Fibroblast of gingiva (primary cell): Measurements from ENCODE around the gene GGT6.

Source experiments
- DNase-seq: peaks from one replicate; pipeline ENCODE4 v3.0.0-alpha.2; 2011; ENCODE audit warnings: low read depth

The GGT6 gene

DNA sequence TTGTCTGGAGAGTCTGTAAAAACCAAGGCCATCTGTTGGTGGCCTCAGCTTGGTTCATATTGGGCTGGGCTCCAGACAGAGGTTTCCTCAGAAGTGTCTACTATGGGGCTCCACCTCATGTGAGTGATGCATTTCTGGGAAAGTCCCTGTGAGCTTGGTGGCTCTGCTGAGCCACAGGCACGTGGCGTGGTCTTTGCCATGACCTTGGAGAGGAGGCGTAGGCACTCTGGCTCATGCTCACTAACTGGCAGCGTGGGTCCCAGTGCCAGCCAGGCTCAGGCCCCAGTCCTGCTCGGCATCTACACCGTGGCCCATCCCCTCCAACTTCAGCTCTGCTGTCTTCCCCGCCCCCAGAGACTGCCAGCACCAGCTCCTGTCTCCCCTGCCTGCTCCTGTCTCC, 13.3 kb upstream of the GGT6 start:
- DNase-seq, result no peak

DNA sequence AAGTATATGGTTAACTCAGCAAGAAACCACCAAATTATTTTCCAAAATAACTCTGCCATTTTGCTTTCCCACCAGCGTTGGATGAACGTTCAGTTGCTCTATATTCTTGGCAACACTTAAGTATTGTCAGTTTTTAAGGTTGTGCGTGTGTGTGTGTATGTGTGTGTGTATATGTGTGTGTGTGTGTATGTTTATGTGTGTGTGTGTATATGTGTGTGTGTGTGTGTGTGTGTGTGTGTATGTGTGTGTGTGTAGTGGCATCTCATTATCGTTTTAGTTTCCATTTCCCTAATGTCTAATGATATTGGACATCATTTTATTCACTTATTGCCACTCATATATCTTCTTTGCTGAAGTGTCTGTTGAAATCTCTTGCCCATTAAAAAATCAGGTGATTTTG, 12.7 kb upstream of the GGT6 start:
- DNase-seq, result no peak

DNA sequence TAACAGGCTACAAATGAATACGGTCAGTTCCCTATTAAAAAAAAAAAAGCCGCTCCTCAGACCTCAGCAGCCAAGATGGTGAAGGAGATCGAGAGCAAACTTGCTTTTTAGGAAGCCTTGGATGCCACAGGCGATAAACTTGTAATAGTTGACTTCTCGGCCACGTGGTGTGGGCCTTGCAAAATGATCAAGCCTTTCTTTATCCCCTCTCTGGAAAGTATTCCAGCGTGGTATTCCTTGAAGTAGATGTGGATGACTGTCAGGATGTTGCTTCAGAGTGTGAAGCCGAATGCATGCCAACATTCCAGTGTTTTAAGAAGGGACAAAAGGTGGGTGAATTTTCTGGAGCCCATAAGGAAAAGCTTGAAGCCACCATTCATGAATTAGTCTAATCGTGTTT, 11.8 kb upstream of the GGT6 start:
- DNase-seq, result no peak

DNA sequence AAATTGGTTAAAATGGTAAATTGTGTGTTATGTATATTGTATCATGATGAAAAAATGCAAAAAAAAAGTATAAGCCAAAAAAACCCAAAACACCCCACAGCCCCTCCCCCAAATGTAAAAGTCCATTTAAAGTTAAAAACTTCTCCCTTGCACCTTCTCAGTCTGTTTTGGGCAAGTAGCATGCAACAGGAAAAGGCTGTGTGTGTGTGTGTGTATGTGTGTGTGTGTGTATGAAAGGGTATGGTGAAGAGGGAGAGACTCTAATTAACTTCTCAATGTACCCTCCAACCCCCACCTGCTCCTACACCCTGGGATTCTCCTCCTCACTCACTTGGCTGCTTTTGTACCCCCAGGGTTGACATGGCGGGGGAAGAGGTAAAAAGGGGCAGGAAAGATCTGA, 9.2 kb upstream of the GGT6 start:
- no peak for DNase-seq

DNA sequence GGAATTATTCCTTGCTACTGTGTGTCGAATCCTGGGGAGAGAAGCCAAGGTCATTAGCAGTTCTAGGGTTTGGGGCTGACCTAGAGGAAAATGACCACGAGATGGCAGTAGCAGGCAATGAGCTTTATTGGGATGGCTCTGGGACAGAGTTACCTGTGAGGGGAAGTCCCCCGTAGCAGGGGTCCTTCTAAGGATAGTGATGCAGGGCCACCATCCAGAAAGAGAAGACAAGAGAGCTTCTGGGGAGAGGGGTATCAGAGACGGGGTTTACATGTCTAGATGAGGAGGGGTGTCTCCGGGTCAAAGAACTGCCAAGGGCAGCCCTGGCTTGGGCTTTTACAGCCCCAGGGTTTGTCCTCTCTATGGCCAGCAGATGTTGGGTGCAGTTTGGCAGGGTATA, 6.4 kb upstream of the GGT6 start:
- peak; percentile 17 for DNase-seq

DNA sequence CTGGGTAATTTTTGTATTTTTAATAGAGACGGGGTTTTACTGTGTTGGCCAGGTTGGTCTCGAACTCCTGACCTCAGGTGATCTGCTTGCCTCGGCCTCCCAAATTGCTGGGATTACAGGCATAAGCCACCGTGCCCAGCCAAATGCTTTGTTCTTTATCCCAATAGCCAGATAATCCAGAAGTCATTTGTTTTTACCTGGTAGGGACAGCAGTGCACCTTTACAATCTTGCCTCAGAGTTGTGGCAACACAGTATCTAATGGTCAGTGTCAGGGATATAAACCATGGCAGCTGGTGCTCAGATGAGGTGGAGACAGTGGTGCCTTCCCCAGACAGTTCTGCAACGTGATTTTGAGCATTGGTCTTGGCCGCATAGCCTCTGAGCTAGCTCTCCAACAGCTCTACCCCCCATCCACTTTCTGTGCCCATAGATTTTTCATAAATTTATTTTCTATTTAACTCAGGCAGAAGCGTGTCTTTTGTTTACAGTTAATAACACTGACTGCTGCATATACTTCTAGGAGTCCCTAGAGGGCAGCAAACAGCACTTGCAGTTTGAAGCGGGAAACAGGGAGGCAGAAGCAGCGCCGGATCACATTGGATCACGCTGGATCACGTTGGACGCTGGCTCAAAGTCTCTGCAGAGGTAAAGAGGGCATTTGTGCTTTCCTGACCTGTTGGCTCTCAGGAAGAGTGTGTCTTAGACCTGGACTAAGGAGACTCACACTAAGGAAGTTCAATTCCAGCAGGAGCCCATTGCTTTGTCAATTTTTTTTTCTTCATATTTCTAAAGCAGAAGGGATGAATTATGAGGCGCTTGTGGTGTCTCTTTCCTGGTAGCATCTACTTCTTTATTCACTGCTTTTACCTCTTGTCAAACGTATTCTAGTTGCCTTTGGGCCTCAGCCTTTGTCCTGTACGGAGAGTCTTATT, 5.1 kb upstream of the GGT6 start:
- peak; percentile 62 for DNase-seq

DNA sequence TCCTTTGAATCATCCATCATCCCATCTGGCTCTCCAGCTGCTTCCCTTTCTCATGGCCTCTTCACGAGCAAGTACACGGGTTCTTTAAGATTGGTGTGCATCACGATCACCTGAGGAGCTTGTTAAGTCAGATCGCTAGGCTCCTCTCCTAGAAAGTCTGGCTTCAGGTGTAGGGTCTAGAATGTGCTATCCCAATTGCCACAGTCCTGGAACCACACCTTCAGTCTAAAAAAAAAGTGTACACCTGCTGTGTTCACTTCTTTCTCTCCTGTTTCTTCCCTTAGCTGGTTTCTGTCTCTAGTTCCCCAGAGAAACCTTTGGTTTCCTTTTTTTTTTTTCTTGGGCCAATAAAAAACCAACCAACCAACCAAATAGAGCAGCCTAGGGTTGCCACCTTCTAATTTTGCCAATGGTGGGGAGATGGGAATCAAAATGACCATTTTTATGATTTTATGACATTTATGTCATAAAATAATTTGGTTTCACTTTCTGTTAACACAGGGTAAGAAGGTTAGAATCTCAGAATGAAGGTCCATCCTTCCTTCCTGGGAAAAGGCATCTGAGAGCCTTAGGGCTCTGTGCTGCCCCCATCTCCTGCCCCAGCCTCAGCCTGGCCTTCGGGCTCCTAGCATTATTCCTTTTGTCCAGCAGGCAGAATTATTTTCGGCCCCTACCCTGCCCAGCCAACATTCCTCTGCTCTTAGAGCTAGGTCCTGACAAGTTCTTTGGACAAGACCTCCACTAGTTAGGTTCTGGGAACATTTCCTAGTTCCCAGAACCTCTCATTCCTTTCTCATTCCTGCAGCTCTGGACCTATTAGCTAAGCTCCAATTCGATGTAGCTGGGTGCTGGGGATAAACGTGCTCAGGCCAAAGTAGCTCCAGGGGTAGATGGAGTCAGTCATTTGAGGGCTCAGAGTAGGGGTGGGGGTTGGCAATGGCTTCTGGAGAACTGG, 1.9 kb upstream of the GGT6 start:
- DNase-seq, result no peak

DNA sequence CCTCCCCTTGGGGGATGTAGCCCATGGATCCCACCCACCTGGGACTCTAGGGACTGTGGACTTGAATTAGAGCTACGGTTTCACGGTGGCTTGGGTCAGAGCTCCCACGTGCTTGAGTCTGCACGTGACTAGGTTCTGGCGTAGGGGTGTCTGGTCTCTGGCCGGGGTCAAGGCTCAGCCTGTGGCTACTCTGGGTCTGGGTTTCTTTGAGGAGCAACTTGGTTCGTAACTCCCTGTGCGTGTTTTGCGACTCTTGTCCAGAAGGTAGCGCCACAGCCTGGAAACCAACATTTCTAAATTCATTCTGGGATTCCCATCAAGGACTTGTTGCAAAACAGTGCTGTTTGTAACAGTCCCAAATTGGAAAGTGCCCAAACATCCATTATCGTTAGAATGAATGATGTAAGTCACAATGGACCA, 470 bp upstream of the GGT6 start:
- DNase-seq, result peak; percentile 33

DNA sequence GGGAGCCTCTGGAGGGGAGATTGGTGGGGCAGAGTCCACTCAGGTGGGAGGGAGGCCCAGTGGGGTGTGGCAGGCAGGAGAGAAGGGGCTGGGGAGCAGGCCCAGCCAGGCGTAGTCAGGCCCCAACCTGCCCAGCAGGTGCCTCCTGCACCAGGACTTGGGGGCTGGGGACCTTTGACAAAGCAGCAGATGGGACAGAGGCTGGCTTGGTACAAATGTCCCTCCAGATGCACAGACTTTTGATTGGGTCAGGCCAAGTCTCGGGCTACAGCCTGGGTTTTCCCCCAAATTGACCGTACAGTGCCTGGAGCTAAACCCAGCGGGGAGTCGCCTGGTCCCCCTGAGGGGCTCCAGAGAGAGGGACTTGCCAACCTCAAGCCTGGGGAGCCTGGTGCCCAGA, 411 bp downstream of the GGT6 start:
- DNase-seq, result no peak

DNA sequence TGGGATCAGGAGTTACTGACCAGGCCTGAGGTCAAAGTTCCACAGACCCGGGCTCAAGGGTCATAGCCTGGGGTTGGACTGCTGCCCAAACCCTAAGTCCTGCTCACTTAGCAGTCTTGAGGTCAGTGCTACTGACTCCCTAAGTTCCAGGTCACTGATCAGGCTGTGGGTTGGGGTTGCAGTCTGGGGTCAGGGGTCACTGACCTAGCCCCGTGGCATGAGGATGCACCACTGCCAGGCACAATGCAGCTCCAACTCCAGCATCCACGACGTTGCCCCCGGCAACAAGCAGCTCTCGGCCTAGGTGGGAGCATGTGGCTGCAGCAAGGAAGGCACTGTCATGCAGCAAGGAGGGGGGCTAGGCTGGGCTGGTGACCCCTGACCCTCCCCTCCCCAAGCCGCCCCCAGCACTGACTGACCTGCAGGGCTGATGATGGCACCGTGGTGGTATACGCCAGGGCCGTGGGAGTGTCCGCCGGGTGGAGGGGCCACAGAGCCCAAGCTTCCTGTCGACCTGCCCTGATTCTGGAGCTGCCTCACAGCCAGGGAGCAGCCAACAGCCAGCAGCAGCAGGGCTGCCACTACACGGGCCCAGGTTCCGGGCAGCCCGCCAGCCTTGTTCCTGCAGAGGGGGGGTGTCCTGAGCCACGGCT, 1.1 kb downstream of the GGT6 start:
- DNase-seq, result no peak

DNA sequence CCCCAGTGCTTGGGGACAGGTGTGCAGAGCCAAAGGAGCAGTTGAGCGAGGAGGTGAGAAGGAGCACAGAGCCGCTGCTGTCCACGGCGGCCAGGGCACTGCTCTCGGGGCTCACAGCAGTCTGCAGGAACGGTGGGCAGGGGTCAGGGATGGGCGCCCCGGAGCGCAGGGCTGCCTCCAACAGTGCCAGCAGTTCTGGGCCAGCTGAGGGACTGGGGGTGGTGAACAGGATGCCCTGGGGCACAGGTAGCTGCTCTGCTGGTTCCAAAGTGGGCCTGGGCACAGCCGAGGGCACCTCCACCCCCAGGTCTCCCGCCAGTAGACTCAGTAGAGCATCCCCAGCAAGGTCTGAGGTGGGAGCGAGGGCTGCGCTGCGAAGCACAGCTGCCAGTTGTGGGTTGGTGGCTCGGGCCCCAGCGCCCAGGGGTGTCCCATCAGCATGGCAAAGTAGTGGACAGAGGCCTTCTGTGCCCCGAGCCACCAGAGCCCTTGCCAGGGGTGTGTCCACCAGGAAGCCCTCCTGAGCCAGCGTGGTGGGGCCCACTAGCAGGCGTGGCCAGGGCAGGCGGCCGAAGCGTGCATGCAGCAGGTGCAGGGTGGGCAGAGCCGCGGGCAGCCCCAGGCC, 1.9 kb downstream of the GGT6 start:
- DNase-seq, result no peak

DNA sequence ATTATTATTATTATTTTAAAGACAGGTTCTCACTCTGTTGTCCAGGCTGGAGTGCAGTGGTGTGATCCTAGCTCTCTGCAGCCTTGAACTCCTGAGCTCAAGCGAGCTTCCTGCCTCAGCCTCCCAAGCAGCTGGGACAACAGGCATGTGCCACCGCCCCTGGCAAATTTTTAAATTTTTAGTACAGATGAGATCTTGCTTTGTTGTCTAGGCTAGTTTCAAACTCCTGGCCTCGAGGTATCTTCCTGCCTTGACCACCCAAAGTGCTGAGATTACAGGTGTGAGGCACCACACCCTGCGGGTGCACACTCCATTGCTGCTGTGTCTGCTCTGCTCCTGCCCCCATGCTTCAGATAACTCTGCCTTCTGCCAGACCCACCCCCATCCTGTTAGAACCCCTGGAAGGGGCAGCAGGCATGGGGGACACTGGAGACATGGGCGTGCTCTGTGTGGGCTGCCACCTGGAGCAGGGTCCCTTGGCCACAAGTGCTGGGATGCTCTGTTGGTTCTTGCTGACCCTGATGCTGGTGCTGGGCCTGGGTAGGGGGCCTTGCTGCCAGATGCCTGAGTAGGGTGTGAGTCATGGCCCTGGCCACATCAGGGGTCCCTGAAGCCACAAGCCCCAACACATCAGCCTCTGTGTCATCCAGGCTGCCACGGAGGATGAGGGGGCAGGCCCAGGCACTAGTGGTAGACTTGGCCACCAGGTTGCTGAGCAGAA, 2.6 kb downstream of the GGT6 start:
- DNase-seq, result no peak

DNA sequence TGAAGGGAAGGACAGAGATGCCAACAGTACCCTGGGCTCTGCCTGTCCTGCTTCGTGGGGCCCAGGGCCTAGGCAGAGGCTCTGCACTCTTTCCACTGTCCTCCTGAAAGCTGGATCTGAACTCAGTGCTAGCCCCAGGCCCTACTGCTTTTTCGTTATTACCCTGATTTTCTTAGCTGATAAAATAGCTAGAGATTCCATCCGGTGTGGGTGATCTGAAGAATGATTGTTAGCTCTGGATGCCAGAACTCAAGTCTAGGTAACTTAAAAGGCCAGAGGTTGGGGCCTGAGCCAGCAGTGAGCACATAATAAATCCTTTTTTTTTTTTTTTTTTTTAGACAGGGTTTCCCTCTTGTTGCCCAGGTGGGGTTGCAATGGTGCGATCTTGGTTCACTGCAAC, 3.4 kb downstream of the GGT6 start:
- no peak for DNase-seq

DNA sequence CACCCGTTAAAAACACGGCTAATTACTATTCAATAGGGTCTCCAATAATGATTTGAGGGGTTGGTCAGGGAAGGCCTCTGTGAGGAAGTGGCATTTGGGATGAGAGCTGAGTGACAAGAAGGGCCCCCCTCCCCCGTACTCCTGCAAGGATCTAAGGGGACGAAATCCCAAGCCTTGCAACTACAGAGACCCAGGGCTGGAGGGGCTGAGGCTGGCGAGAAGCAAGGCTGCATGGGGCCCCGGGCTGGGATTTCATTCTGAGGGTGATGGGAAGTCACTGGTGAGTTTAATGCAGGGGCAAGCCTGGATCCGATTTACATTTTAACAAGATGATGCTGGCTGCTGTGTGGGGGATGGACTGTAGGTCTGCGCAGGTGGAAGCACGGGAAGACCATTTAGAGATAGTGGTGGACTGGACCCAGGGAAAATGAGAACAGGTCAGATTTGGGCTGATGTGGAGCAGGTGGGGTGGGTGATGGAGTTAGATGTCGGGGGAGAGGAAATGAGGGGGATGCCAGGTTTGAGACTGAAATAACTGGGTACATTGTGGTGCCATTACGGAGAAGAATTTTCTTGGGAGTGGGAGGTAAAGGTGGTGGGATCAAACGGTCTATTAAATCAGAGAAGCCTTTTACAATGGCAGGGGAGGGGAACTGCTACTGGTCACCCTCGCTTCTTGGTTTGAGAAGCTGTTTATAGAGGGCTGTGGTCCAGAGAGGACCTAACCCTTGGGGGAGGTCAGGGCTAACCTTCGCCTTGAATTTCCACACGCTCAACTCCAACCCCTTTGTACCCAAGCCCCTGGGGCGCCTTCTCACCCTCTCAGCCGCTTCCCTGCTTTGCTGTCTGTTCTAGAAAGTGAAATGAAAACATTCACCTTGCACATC, 4.3 kb downstream of the GGT6 start:
- DNase-seq, result no peak

DNA sequence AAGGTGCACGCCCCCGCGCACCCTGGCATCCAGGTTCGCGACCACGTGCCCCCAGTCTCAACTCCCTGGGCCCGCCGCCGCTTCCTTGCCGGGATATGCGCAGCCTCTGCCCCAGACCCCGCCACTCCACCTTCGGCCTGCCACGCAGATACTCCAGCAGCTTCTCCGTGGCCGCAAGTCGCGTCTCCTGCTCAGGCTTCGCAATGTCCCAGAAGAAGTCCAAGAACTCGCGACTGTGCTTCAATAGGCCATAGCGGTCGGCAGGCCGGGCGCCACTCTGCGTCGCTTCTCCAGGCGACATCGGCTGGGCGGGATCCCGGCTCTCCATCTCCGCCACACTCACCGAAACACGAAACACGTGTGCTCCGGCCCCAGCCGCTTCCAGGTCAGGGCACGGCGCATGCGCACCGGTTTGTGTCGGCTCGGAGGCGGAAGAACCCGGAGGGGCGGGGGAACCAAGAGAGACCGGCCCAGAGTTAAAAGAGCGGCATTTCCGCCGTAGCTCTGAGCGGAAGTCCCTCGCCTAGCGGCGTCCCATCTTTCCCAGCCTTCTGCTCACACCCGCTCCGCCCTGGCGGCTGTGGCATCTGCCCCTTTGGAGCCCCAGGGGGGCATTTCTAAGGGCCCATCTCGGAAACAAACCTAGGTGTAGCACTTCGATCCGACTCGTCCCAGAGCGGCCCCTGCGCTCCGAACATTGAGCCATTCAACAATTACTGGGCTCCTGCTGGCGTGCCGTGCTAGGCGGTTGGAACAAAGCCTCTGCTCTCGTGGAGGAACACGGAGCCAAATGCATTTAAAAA, 5.2 kb downstream of the GGT6 start, which contains the start of gene MYBBP1A:
TSS of gene MYBBP1A (minus strand) at position 388 of the 803 bp plus-strand sequence. CDS start at position 328, 60 bp downstream.
- DNase-seq, result peak; percentile 95

DNA sequence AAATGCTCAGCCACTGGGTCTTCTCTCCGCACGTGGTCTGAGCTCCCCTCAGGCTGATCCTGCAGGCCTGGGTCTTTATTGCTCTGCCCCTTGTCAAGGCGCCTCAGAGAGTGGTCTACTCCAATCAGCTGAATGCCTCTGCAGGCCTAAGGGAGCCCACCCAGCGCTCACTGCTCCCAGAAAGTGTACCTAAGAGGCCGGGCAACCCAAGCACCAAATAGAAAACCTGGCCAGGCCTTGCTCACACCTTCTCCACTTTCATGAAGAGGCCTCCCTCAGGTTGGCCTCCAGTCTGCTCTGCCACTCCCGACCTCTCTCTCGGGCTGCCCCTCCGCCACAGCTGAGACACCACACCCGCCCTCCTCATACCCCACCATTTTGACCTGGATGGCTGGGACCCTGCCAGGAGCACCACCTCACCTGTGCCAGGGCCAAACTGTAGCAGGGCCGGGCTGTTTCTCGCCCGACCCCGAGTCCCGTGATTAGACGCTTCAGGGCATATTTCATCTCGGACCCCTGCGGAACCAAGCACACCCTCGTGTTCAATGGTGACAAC, 5.9 kb downstream of the GGT6 start:
- DNase-seq, result no peak

DNA sequence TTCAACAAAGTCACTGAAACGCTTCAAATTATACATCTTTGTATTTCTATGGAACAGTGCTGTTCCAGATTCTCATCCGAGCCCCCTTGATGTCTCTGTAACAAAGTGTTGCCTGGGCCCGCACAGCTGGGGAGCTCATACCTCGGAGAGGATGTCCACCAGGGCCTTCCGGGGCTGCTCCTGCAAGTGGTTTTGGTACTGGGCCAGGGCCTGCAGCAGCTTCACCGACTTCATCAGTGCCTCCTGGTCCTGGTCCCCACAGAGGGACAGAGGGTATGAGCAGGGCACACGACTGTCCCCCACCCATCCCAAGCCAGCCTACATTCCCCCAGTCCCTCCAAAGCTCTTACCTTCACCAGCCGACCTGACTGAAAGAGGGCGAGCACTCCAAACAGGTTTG, 6.7 kb downstream of the GGT6 start:
- DNase-seq, result no peak

DNA sequence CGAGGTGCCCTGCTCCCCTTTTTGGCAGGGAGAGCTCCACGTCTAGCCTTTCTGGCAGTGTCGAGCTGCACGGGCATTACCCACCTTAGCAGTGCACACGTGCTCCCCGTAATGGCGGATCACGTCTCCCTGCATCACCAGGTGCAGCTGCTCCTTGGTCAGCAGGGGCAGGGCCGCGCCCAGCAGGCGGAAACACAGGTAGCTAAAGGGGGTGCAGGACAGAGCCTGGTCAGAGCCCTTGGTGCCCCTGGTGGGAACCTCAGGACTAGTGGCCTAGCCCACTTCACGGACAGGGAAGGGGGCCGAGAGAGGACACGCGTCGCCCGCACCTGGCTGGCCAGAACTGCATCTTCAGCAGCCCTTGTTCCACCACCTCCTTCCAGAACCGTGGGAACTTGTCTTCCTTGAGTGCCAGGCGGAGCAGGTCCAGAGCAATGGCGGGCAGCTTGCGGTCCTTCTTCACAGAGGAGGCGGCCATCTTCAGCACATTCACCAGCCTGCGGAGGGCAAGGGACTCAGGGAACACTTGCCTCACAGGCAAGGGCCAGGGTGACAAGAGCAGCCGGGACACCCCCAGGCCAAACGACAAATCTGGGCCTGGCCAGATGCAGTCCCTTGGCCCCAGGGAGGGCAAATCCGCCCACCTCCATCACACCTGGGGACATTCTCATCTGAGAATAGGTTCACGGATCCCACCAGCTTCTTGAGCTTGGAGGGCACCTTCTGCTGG, 8.4 kb downstream of the GGT6 start:
- no peak for DNase-seq
